HS-5 (cell line): ENCODE data around the gene REX1BD.
A peak's percentile ranks its signal among the peaks of the same experiment; 100 is the strongest.
"Not testable (repeated sequence)": the region's sequence is repeated elsewhere in the genome, so short reads cannot be mapped to it uniquely, and the experiment has no call there.

Experiments
- DNase-seq: peaks from one replicate; pipeline ENCODE4 v3.0.0-alpha.2; 2012; ENCODE audit warnings: low read depth

The REX1BD gene

DNA sequence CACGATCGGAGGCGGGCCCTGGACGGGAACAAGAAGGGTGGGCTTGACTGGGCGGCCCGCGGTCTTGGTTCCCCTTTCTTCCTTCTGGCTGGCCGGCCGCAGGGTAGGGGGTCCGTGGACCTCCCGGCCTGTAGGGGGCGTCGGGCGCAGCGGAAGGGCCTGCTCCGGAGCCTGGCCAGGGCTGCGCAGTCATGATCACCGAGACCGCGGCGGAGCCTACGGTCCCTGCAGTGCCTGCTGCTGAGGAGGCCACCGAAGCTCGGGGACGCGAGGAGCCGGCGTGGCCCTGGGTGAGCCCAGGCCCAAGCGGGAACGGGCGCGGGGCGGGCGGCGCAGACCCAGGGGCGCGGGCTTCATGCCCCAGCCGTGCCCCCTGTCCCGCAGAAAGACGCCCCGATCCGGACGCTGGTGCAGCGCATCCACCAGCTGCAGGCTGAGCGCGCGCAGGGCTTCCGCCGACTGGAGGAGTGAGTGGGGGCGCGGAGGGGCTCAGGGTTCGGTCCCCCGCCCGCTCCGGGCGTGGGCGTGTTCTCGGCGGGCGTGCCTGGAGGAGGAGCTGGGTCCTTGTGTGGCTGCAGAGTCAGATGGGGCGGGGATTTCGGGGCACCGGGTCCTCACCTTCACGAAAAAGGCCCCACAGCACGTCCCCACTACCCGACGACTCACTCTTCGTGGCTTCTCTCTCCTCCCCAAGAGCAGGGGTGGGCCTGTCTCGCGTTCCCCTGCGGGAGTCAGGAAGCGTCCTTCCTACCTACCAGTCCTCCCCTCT, at the start of gene REX1BD:
TSS of gene REX1BD (plus strand) at position 188 of the 769 bp plus-strand sequence. CDS start at position 192, 4 bp downstream.
- DNase-seq = peak; percentile 48

DNA sequence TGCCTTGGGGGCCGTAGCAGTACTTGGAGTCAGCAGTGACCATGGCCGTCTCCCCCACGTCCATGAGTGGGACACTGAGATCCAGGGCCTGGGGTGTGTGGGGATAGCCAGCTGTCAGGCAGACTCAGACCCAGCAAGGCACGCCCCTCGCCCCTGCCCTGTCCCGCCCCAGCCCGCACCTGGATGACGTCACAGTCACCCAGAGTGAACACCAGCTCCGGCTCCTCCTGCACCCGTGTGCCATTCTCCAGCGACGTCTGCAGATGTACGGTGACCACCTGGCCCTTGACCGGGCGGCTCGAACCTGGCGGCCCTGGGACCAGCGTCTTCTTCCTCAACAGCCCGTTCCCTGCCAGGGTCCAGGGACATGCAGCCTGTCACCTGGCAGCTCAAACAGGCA, 49.2 kb upstream of the REX1BD start:
- DNase-seq = no peak

DNA sequence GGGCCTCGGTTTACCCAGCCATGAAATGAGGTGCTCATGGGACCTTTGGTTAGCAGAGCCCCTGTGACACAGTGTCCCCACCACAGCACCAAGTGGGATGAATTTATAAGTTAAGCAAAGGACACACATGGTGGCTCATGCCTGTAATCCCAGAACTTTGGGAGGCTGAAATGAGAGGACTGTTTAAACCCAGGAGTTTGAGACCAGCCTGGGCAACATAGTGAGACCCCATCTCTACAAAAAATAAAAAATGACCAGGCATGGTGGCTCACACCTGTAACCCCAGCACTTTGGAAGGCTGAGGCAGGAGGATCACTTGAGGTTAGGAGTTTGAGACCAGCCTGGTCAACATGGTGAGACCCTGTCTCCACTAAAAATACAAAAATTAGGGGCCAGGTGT, 48.4 kb upstream of the REX1BD start:
- DNase-seq = not testable (repeated sequence)

DNA sequence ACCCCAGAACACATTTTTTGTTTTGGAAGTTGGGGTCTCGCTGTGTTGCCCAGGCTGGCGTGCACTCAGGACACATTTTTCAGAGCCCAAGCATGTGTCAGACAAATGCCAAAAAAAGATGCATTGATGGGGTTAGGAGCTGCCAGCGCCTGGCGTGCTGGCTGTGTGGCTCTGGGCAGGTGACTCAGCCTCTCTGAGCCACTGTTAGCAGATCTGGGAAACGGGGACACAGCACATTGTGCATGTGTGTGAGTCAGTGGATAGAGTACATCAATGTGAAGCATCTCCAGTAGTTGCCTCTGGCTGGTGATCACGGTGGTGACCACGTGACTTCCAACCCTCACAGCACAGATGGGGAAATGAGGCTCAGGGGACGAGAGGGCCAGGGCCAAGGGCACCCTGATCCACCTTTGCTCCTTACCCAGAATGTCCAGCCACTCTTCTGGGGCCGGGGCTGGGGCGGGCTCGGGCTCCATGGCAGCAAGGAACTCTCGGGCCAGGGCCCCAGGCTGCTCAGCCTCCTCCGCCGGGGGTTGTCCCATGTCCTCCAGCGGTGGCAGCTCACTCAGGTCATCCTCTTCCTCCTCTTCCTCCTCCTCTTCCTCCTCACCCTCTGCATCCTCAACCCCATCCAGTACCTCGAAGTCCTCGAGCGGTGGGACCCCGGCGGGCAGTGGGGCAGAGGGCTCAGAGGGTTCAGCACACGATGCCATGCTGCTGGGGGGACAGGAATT, 47.2 kb upstream of the REX1BD start:
- no peak for DNase-seq

DNA sequence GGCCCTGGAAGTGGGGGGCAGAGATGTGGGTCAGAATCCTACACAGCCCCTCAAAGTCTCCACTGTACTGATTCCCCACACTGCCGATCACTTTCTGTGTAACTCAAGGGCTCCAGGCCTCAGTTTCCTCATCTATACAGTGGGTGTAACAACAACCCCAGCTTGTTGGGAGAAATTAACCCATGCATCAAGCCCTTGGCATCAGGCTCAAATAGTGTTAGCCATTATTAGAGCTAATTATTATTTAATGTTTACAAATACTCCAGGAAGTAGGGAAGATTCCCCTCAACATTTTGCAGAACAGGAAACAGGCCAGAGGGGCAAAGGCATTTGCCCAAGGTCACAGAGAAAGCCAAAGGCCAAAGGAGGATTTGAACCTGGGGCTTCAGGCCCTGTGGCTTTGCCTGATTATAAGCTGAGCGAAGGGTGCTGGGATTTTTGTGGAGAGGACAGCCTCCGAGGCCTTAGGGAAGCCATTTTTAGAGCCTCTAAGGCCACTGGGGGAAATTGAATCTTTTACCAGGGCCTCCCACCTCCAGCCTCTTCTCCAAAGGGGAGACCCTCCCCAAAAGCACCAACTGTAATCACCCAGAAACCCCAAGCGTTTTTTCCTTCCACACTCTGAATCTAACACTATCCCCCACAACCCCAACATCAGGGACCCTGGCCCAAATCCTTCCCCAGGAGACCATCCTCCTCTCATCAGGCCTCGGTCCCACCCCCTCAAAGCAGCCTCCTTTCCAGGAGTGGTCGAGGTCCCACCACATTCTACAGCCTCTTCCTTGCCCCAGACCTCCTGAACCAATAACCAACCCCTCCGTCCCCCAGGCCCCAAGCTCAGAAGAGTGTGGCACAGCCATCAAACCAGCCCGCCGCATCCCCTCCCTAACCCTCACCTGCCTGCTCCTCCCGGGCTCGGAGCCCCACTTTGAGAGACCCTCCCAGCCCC, 46.3 kb upstream of the REX1BD start:
- no peak for DNase-seq

DNA sequence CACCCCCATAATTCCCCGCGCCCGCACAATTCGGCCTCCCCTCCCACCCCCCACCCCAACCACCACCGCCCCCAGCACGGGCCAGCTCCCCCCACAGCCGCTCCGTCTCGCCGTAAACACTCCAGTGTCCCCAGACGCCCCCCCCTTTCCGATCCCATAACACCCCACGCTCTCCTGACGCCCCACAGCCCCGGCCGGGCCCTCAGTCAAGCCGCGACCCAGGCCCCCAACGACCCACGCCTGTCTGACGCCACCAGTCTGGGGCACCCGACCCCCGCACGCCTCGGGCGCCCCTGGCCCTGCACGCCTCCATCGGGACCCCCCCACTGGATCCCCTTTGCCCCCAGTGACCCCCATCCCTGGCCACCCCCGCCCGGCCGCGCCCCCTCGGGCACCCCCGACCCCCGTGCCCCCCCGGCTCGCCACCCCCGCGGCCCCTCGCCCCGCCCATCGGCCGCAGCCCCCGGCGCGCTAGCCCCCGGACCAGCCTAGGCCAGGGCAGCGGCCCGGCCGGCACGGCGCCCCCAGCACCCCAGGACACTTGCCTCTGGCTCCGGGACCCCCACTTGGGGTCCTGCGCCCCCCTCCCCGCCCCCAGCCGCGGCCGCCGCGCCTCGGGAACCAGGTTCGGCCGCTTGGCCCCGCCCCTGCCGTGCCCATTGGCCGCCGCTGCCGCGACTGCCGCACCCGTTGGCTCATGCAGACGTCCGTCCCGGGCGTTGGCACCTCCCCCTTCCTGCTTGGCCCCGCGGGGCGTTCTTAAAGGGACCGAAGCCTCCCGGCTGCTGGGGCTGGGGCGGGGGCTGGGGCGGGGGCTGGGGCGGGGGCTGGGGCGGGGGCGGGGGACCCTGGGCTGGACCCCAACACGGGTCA, 45.4 kb upstream of the REX1BD start, which contains the start of gene FKBP8:
TSS of gene FKBP8 (minus strand) at position 633 of the 873 bp plus-strand sequence. CDS start 1,603 bp downstream, outside the sequence.
- peak; percentile 29 for DNase-seq

DNA sequence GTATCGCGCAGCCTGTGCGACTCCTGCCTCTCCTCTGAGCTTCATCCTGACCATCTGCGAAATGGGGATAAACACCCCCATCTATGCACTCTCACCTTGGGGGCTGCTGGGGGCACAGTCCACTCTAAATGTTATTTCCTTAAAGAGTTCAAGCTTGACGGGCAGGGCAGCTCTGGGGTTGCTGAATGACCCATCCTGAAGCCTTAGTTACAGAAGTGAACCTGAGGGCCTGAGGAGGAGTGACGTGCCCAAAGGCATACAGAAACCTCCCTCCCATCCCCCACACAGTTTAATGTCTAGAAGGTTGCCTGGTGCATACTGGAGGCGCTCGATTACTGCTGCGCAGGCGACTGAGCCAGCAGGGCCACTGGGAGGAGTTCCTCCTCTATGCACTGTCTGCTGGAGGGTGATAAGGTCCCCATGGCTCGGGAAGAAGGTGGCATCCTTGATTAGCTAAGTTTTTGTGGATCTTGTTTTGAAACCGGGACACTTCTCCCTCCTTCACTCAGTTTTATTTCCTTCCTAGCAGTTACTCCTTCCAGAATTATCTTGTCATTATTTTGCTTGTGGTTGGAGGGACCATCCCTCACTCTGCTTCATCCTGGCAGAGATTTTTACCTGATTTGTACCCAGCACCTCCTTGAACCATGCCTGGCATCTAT, 44.7 kb upstream of the REX1BD start:
- no peak for DNase-seq

DNA sequence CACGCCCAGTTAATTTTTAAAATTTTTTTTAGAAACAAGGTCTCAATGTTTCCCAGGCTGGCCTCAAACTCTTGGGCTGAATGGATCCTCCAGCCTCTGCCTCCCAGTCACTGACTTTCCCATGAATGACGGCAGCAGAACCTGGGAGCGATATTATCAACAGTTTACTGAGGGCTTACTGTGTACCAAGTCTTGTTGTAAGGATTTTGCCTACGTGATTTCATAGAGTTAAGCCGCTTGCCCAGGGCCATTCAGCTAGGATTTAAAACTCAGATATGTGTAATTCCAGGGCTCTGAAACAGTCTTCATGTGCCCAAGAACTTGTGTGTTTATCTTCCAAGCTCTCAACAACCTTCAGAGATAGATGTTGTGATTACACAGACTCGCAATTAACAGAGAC, 37.0 kb upstream of the REX1BD start:
- no peak for DNase-seq

DNA sequence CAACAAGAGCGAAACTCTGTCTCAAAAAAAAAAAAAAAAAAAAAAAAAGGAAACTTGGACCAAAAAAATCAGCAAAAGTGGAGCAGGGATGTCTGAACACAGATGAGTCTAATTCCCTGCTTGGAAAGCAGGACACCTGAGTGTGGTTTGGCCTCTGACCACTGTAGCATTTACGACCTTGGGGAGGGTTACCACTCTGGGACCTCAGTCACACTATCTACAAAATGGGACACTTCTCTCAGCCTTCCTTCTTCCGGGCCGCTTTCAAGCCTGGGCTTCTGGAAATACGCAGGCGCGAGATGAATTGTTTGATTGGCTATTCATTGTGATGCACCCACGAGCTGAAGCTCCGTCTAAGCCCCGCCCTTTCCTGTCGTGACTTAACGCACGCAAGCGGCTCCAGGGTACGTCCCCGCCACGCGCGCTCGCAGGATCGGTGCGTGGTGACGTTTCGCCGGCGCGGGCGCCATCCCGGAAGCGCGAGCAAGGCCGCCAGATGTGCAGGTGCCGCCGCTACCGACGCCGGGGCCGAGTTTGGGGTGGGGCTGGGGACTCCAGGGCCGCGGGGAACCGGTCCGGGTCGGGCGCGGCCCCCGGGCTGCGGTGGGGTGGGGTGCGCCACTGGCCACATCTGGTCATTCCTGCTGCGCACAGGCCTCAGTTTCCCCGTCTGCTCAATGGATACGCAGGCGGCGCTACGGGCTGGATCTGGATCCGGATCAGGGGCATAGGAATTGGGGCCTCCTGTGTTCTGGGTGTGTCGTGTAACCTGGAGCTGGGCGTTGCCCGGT, 31.0 kb upstream of the REX1BD start, which contains the start of gene KXD1:
TSS of gene KXD1 (plus strand) at position 460 of the 791 bp plus-strand sequence. CDS start 4,187 bp downstream, outside the sequence.
- peak; percentile 97 for DNase-seq

DNA sequence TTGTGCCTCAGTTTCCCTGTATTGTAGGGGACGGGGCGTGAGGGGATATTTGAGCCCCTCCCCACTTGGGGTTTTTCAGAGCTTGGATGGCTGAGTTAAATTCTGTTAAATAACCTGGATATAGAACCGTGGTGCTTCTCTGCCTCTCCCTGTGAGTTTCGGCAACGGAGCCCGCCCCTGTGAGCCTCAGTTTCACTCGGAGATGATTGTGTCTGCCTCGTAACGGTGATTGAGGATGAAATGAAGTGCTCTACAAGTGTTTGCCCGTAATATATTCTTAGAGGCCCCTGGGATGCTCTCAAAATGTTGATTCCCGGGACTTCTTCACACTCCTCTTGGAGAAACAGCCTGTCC, 30.4 kb upstream of the REX1BD start:
- DNase-seq = no peak

DNA sequence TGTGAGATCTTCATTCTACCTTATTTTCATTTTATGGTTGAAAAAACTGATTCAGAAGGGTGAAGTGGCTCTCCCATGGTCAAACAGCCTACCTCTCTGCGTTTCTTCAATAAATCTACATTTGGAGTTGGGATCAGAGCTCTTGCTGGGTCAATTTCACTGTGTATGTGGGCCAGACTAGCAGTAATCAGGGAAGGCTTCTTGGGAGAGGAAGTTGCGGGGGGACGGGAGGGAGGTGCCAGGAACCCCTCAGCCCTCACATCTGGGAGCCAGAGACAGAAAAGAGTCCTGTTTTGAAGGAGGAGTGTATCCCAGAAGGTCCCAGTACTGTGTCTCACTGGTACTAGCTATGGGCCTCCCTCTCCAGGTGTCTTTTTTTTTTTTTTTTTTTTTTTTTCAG, 30.0 kb upstream of the REX1BD start:
- no peak for DNase-seq

DNA sequence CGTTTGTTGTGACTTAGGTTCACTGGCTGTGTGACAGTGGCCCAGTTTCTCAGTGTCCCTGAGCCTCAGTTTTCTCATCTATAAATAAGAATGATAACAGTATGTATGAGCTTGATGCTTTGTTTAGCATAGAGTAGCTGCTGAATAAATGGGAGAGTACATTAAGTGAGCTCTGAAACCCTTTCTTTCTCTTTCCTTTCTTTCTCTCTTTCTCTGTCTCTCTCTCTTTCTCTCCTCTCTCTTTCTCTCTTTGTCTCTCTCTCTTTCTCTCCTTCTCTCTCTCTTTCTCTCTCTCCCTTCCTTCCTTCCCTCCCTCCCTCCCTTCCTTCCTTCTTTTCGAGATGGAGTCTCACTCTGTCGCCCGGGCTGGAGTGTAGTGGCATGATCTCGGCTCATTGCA, 28.9 kb upstream of the REX1BD start:
- DNase-seq = no peak

DNA sequence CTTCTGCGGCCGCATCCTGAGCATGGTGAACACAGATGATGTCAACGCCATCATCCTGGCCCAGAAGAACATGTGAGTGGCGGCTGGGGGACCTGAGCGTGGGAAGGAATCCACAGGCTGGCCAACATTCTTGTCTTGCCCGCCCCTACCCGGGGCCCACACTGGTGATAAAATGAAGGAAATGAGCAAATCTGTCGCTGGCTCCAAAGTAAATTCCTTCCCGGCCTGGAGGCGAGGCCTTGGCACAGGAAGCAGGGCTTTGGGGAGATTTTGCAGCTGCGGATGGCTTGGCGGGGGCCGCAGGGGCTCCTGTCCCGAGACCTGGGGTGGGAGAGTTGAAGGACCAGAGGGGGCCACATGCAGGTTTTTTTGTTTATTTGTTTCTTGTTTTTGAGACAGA, 26.5 kb upstream of the REX1BD start:
- no peak for DNase-seq

DNA sequence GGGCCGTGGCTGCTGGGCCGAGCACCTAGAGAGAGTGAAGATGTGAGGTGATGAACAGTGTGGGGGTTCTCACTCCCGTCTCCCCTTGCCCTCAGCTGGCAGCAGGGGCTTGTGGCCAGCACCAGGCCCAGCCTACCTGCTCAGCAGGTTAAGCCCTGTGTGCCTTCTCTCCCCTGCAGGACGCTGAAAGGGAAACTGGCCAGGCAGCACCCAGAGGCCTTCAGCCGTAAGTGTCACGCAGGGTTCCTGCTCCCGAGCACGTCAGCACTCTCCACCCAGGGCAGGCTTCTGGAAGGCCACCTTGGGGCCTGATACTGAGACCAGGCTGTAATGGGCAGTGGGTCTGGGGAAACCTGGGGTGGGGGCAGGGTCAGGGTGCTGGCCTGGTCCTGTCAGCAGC, 21.6 kb upstream of the REX1BD start:
- no peak for DNase-seq

DNA sequence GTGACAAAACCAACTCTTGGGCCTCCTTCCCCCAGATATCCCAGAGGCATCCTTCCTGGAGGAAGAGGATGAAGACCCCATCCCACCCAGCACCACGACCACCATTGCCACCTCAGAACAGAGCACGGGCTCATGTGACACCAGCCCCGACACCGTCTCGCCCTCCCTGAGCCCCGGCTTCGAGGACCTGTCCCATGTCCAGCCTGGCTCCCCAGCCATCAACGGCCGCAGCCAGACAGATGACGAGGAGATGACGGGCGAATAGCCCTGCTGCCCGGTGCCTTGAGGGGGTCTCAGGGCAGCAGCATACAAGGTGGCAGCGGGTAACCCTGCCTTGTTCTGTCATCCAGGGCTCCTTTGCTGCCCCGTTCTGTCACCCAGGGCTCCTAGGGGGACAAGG, 20.2 kb upstream of the REX1BD start:
- no peak for DNase-seq

DNA sequence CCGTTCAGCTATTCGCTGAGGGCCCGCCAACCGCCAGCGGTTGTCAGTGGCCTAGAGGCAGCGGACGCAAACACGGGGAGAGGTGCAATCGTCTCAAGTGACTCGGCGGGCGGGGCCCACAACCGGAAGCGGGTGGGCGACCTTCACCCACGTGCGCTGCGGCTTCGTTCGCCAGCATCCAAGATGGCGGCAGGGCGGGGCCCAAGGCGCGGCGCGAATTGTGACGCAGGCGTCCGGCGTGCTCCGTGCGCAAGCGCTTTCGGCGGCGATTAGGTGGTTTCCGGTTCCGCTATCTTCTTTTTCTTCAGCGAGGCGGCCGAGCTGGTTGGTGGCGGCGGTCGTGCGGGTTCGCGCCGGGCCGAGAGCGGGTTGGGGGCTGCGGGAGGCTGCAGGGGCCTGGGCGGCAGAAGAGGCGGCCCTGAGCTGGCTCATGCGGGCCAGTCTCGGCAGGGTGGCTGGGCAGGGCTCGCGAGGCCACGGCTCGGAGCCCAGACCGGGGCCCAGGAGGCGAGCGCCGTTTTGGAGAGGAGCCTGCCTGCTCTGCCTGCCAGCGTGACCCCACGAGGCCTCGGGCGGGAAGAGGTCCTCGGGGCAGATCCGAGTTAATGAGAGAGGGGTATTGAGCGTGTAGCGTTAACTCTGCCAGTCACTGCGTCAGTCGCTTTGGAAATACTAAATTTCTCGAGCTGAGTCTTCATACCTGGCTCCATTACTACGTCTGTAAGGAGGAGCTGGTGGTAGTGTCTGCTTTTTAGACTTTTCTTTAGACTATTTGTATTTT, 16.8 kb upstream of the REX1BD start, which contains the start of gene UBA52:
TSS of gene UBA52 (plus strand) at position 294 of the 781 bp plus-strand sequence. CDS start 1,444 bp downstream, outside the sequence.
- DNase-seq = peak; percentile 79

DNA sequence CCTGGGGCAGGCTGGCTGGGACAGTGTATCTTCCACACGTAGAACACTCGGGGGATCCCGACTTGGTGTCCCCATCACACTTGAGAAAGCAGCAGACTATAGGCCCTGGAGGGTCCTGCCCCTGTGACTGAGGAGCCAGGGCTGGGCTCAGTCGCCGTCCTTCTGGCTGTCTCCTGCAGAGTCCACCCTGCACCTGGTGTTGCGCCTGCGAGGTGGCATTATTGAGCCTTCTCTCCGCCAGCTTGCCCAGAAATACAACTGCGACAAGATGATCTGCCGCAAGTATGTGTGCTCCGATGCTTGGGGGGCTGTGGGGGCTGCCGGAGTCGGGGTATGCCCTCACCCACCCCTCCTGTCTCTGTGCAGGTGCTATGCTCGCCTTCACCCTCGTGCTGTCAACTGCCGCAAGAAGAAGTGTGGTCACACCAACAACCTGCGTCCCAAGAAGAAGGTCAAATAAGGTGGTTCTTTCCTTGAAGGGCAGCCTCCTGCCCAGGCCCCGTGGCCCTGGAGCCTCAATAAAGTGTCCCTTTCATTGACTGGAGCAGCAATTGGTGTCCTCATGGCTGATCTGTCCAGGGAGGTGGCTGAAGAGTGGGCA, 13.8 kb upstream of the REX1BD start:
- DNase-seq = no peak

DNA sequence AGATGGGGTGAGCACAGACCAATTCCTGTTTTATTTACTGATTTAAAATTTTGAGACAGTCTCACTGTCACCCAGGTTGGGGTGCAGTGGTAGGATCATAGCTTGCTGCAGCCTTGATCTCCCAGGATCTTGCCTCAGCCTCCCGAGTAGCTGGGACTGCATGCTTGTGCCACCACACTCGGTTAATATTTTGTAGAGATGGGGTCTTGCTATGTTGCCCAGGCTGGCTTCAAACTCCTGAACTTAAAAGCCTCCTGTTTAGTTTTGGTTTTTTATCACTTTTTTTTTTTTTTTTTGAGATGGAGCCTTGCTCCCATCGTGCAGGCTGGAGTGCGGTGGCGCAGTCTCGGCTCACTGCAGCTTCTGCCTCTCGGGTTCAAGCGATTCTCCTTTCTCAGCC, 12.2 kb upstream of the REX1BD start:
- DNase-seq = no peak
